ENCODE measurements around the gene NRIP1. TPM values are rescaled to one million over a fixed set of nuclear protein-coding genes. Genes with fewer than 3 reads are reported as not detected.

The NRIP1 gene
- total RNA-seq, 2 donors from 2014 or later, result 11.9 to 30.9 TPM

- H3K4me1 ChIP-seq (ENCODE audit: control insufficient read depth in 1 of 2, low read depth in 2 of 2), result peaks cover 0 to 10% of the 10 kb centered on the region in 2 donors
- no peak overlapping the region for H3K4me3 ChIP-seq
- TF ChIP-seq, protein P1, sequence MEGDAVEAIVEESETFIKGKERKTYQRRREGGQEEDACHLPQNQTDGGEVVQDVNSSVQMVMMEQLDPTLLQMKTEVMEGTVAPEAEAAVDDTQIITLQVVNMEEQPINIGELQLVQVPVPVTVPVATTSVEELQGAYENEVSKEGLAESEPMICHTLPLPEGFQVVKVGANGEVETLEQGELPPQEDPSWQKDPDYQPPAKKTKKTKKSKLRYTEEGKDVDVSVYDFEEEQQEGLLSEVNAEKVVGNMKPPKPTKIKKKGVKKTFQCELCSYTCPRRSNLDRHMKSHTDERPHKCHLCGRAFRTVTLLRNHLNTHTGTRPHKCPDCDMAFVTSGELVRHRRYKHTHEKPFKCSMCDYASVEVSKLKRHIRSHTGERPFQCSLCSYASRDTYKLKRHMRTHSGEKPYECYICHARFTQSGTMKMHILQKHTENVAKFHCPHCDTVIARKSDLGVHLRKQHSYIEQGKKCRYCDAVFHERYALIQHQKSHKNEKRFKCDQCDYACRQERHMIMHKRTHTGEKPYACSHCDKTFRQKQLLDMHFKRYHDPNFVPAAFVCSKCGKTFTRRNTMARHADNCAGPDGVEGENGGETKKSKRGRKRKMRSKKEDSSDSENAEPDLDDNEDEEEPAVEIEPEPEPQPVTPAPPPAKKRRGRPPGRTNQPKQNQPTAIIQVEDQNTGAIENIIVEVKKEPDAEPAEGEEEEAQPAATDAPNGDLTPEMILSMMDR (IDR thresholded peaks at IDR 0.05), result no peak
- DNase-seq (ENCODE audit: low spot score) (no peak), ATAC-seq (ENCODE audit: insufficient number of reproducible peaks, low FRiP score, low read depth) (no peak)
- H3K27me3 ChIP-seq (replicated peaks; ENCODE audit: insufficient read depth), result no peaks in the 10 kb centered on the region
- no peaks in the 10 kb centered on the region for H3K36me3 ChIP-seq
- no peak overlapping the region for H3K27ac ChIP-seq
- H3K9me3 ChIP-seq, result no peaks in the 10 kb centered on the region
Measured at GRCh38 chr21:14998336-14998735, 66.5 kb downstream of the NRIP1 start.

DNA sequence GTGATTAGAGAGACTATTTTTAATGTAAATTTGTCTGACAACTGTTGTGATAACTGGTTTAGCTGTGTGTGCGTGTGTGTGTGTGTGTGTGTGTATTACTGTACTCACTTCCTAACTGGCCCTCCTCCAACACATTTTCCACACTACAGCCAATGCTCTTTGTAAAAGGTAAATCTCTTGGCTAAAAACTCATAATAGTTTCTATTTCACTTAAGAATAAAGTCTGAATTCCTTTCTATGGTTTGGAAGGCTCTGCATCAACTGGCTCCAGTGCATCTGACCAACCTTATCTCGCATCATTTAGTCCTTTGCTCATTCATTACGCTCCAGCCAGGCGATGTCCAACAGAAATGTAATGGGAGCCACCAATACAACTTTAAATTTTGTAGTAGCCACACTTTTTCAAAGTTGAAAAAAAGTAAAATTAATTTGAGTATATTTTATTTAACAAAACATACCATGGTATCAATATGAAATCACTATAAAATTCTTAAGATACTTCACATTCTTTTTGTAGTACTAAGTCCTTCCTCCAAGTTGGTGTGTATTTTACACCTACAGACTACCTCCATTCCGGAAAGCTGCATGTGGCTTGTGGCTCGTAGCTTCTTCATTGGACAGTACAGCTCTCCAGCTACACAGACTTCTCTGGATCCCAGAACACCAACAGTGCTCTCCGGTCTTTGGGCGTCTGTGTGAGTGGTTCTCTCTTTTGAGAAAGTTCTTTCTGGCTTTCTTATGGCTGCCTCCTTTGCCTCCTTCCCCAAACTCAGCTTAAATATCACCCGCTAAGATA, 68.9 kb downstream of the NRIP1 start:
- no peak overlapping the region for H3K27ac ChIP-seq
- H3K36me3 ChIP-seq, result no peaks in the 10 kb centered on the region
- no peaks in the 10 kb centered on the region for H3K27me3 ChIP-seq (replicated peaks; ENCODE audit: insufficient read depth)
- ATAC-seq (ENCODE audit: insufficient number of reproducible peaks, low FRiP score, low read depth) (no peak), DNase-seq (ENCODE audit: low spot score) (no peak)
- H3K4me3 ChIP-seq, result no peak overlapping the region
- TF ChIP-seq, protein P1 (IDR thresholded peaks at IDR 0.05), result no peak
- H3K4me1 ChIP-seq (ENCODE audit: control insufficient read depth in 1 of 2, low read depth in 2 of 2), result peaks cover 0 to 7% of the 10 kb centered on the region in 2 donors
- no peaks in the 10 kb centered on the region for H3K9me3 ChIP-seq

DNA sequence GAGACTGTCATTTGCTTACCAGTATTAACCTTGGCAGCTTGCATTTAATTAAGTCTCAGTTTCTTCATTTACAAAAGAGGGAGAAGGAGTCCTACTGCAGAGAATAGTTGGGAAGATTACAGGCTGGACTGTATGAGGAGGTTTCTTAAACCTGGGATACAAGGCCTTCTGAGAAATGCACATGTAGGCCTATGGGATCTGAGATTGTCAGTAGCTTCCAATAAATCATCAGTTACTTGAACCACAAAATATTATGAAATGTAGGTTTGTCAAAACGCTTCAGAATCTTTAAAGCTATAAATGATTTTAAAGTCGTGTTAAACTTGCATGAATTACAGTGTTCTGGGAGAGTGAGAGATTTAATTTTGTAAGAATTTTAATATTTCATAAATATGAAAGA, 69.6 kb downstream of the NRIP1 start:
- Histone ChIP-seq H3K4me1 (ENCODE audit: control insufficient read depth in 1 of 2, low read depth in 2 of 2) (peaks cover 0 to 6% of the 10 kb centered on the region in 2 donors), H3K27me3 (replicated peaks; ENCODE audit: insufficient read depth) (no peaks in the 10 kb centered on the region), H3K27ac (no peak overlapping the region), H3K4me3 (no peak overlapping the region), H3K36me3 (no peaks in the 10 kb centered on the region), H3K9me3 (no peaks in the 10 kb centered on the region)
- ATAC-seq (ENCODE audit: insufficient number of reproducible peaks, low FRiP score, low read depth), result no peak
- DNase-seq (ENCODE audit: low spot score), result no peak
- TF ChIP-seq, protein P1 (IDR thresholded peaks at IDR 0.05), result no peak

- H3K4me3 ChIP-seq, result no peak overlapping the region
- H3K27ac ChIP-seq, result no peak overlapping the region
- no peaks in the 10 kb centered on the region for H3K9me3 ChIP-seq
- peaks cover 0 to 6% of the 10 kb centered on the region in 2 donors for H3K4me1 ChIP-seq (ENCODE audit: control insufficient read depth in 1 of 2, low read depth in 2 of 2)
- TF ChIP-seq, protein P1 (IDR thresholded peaks at IDR 0.05), result no peak
- ATAC-seq (ENCODE audit: insufficient number of reproducible peaks, low FRiP score, low read depth), result no peak
- no peaks in the 10 kb centered on the region for H3K27me3 ChIP-seq (replicated peaks; ENCODE audit: insufficient read depth)
- DNase-seq (ENCODE audit: low spot score), result no peak
- no peaks in the 10 kb centered on the region for H3K36me3 ChIP-seq
Measured at GRCh38 chr21:14993115-14993514, 71.7 kb downstream of the NRIP1 start.

- TF ChIP-seq, protein P1 (IDR thresholded peaks at IDR 0.05), result no peak
- DNase-seq (ENCODE audit: low spot score) (no peak), ATAC-seq (ENCODE audit: insufficient number of reproducible peaks, low FRiP score, low read depth) (no peak)
- Histone ChIP-seq H3K4me1 (ENCODE audit: control insufficient read depth in 1 of 2, low read depth in 2 of 2) (peaks cover 0 to 6% of the 10 kb centered on the region in 2 donors), H3K27me3 (replicated peaks; ENCODE audit: insufficient read depth) (no peaks in the 10 kb centered on the region), H3K9me3 (no peaks in the 10 kb centered on the region), H3K36me3 (no peaks in the 10 kb centered on the region), H3K27ac (no peak overlapping the region), H3K4me3 (no peak overlapping the region)
Measured at GRCh38 chr21:14991957-14992356, 72.8 kb downstream of the NRIP1 start.
